Nephron progenitor cell (in vitro differentiated cells): ENCODE measurements around the gene EIF4EBP2.

Source experiments
- DNase-seq: peaks from one replicate; pipeline ENCODE4 v3.0.0; 2021
- H3K27ac Mint-ChIP-seq: 2 replicates; pipeline ENCODE4 v1.8.0; 2021; ENCODE audit warnings: mild to moderate bottlenecking, moderate library complexity, mixed read lengths
- H3K27me3 Mint-ChIP-seq: 2 replicates; pipeline ENCODE4 v1.8.0; 2021; ENCODE audit warnings: mild to moderate bottlenecking, low read depth, mixed read lengths; ENCODE audit not compliant: poor library complexity
- H3K36me3 Mint-ChIP-seq: 2 replicates; pipeline ENCODE4 v1.8.0; 2021; ENCODE audit warnings: low read depth, mixed read lengths
- H3K4me1 Mint-ChIP-seq: 2 replicates; pipeline ENCODE4 v1.8.0; 2021; ENCODE audit warnings: mixed read lengths
- H3K4me3 Mint-ChIP-seq: 2 replicates; pipeline ENCODE4 v1.8.0; 2021; ENCODE audit warnings: mild to moderate bottlenecking, moderate library complexity, mixed read lengths
- H3K9me3 Mint-ChIP-seq: 2 replicates; pipeline ENCODE4 v1.8.0; 2021; ENCODE audit warnings: mild to moderate bottlenecking, moderate library complexity, mixed read lengths
- CTCF ChIP-seq: fragments of 200-600 bp; sonication (generic); IDR thresholded peaks from 2 replicates; pipeline ENCODE4 v1.5.0; 2021; ENCODE audit warnings: antibody characterized with exemption

EIF4EBP2 gene

GRCh38 chr10:70441161-70441894, 37.4 kb downstream of the EIF4EBP2 start, which contains the start of gene NODAL:
NODAL (minus strand) TSS chr10:70441681; CDS start chr10:70441667, 14 bp downstream.
- peak within 1 kb of the TSS; percentile 51 for H3K27ac Mint-ChIP-seq
- H3K9me3 Mint-ChIP-seq: no peaks in the 10 kb centered on the region
- no peak for TF ChIP-seq CTCF
- peaks cover 43% of the 10 kb centered on the region for H3K4me1 Mint-ChIP-seq
- peak within 1 kb of the TSS; percentile 78 for H3K4me3 Mint-ChIP-seq
- peak; percentile 51 for DNase-seq
- no peaks in the 10 kb centered on the region for H3K36me3 Mint-ChIP-seq
- peaks cover 81% of the 10 kb centered on the region for H3K27me3 Mint-ChIP-seq

- Mint-ChIP-seq H3K4me3 (peak overlapping the region; percentile 61), H3K27me3 (peaks cover 78% of the 10 kb centered on the region)
Measured at GRCh38 chr10:70441895-70442309, 38.0 kb downstream of the EIF4EBP2 start.

GRCh38 chr10:70442332-70442988, 38.5 kb downstream of the EIF4EBP2 start:
- H3K4me1 Mint-ChIP-seq: peaks cover 52% of the 10 kb centered on the region
- DNase-seq: no peak
- H3K27ac Mint-ChIP-seq: peak overlapping the region; percentile 51
- H3K36me3 Mint-ChIP-seq: no peaks in the 10 kb centered on the region
- TF ChIP-seq CTCF: no peak
- H3K4me3 Mint-ChIP-seq: peak overlapping the region; percentile 39
- H3K9me3 Mint-ChIP-seq: no peaks in the 10 kb centered on the region
- peaks cover 76% of the 10 kb centered on the region for H3K27me3 Mint-ChIP-seq

More at GRCh38 chr10:70441895-70442309, 38.0 kb downstream of the EIF4EBP2 start:
- Mint-ChIP-seq H3K4me1 (peaks cover 48% of the 10 kb centered on the region), H3K36me3 (no peaks in the 10 kb centered on the region), H3K9me3 (no peaks in the 10 kb centered on the region), H3K27ac (no peak overlapping the region)
- no peak for DNase-seq
- no peak for TF ChIP-seq CTCF

- Mint-ChIP-seq H3K36me3 (no peaks in the 10 kb centered on the region), H3K9me3 (no peaks in the 10 kb centered on the region), H3K27me3 (peaks cover 58% of the 10 kb centered on the region), H3K27ac (no peak overlapping the region), H3K4me1 (peaks cover 56% of the 10 kb centered on the region), H3K4me3 (no peak overlapping the region)
- no peak for TF ChIP-seq CTCF
- no peak for DNase-seq
Measured at GRCh38 chr10:70444744-70445143, 40.8 kb downstream of the EIF4EBP2 start.

- no peak for TF ChIP-seq CTCF
- peaks cover 48% of the 10 kb centered on the region for H3K27me3 Mint-ChIP-seq
- H3K4me3 Mint-ChIP-seq: no peak overlapping the region
- no peaks in the 10 kb centered on the region for H3K9me3 Mint-ChIP-seq
- DNase-seq: no peak
- peak overlapping the region; percentile 76 for H3K27ac Mint-ChIP-seq
- H3K36me3 Mint-ChIP-seq: no peaks in the 10 kb centered on the region
- H3K4me1 Mint-ChIP-seq: peaks cover 53% of the 10 kb centered on the region
Measured at GRCh38 chr10:70445718-70446657, 42.0 kb downstream of the EIF4EBP2 start.
